Osteoblast (primary cell): ENCODE data around the gene PSKH1. TPM values are rescaled to one million over a fixed set of nuclear protein-coding genes. Genes with fewer than 3 reads are reported as not detected.

Experiments used
- DNase-seq: peaks from one replicate; pipeline ENCODE4 v3.0.0; 2011; ENCODE audit warnings: low spot score, mixed read lengths; ENCODE audit not compliant: insufficient read length; ENCODE audit errors: missing footprints
- H2AFZ ChIP-seq: 2 replicates; pipeline ENCODE4 v1.6.0; 2011; ENCODE audit warnings: mild to moderate bottlenecking, low read length
- H3K27ac ChIP-seq: 2 replicates; pipeline ENCODE4 v1.5.1; 2011; ENCODE audit warnings: mild to moderate bottlenecking, low read depth, low read length, moderate library complexity
- H3K27me3 ChIP-seq: 2 replicates; pipeline ENCODE4 v1.6.0; 2012; ENCODE audit warnings: mild to moderate bottlenecking, control low read depth, inconsistent platforms, low read length, moderate library complexity; ENCODE audit not compliant: insufficient read depth
- H3K36me3 ChIP-seq: 2 replicates; pipeline ENCODE4 v1.5.1; 2011; ENCODE audit warnings: mild to moderate bottlenecking, low read length, control low read depth, moderate library complexity; ENCODE audit not compliant: insufficient read depth
- H3K4me1 ChIP-seq: 2 replicates; pipeline ENCODE4 v1.5.1; 2011; ENCODE audit warnings: mild to moderate bottlenecking, low read length, control low read depth, moderate library complexity; ENCODE audit not compliant: insufficient read depth
- H3K4me2 ChIP-seq: 2 replicates; pipeline ENCODE4 v1.6.0; 2011; ENCODE audit warnings: mild to moderate bottlenecking, low read length; ENCODE audit not compliant: insufficient read depth
- H3K4me3 ChIP-seq: fragments of 200-600 bp; sonication (generic); 3 replicates; pipeline ENCODE4 v1.5.1; 2012; ENCODE audit warnings: mild to moderate bottlenecking, low read length, inconsistent platforms; ENCODE audit not compliant: insufficient read depth
- H3K79me2 ChIP-seq: 2 replicates; pipeline ENCODE4 v1.6.0; 2012; ENCODE audit warnings: mild to moderate bottlenecking, low read length, control low read depth, inconsistent platforms; ENCODE audit not compliant: insufficient read depth
- H3K9me3 ChIP-seq: 2 replicates; pipeline ENCODE4 v1.5.1; 2011; ENCODE audit warnings: low read depth, low read length, control low read depth
- H4K20me1 ChIP-seq: 2 replicates; pipeline ENCODE4 v1.6.0; 2012; ENCODE audit warnings: mild to moderate bottlenecking, low read length, control low read depth; ENCODE audit not compliant: insufficient read depth
- CTCF ChIP-seq: IDR thresholded peaks from 2 replicates; pipeline ENCODE4 v1.5.1; 2011; ENCODE audit warnings: mild to moderate bottlenecking, low read depth, low read length, moderate library complexity; ENCODE audit errors: extremely low read depth
- total RNA-seq: library from RNA; depleted of rRNA; stranded (reverse); fragments of >200 nt; gene quantifications from 2 replicates; pipeline ENCODE4 v1.2.3, GENCODE V29; 2012

The PSKH1 gene
- total RNA-seq, 1 donor: 18.5 TPM

- no peak overlapping the region for H3K4me3 ChIP-seq
Measured at GRCh38 chr16:67877064-67877463, 16.0 kb upstream of the PSKH1 start.

GRCh38 chr16:67878232-67878631 lies 14.8 kb upstream of the PSKH1 start:
- peaks cover 50% of the 10 kb centered on the region for H4K20me1 ChIP-seq
- peaks cover 71% of the 10 kb centered on the region for H3K36me3 ChIP-seq
- peak; percentile 57 for DNase-seq
- no peaks in the 10 kb centered on the region for H3K27me3 ChIP-seq
- H2AFZ ChIP-seq: no peak overlapping the region
- TF ChIP-seq CTCF: no peak
- H3K9me3 ChIP-seq: no peaks in the 10 kb centered on the region
- peaks cover 14% of the 10 kb centered on the region for H3K4me1 ChIP-seq
- no peak overlapping the region for H3K27ac ChIP-seq
- peaks cover 49% of the 10 kb centered on the region for H3K79me2 ChIP-seq
- no peak overlapping the region for H3K4me2 ChIP-seq
- H3K4me3 ChIP-seq: no peak overlapping the region

More at GRCh38 chr16:67877064-67877463, 16.0 kb upstream of the PSKH1 start:
- peak; percentile 35 for DNase-seq
- Histone ChIP-seq H3K4me2 (no peak overlapping the region), H3K27me3 (no peaks in the 10 kb centered on the region), H3K27ac (no peak overlapping the region), H3K79me2 (peaks cover 51% of the 10 kb centered on the region), H2AFZ (no peak overlapping the region), H3K4me1 (peaks cover 19% of the 10 kb centered on the region), H3K9me3 (no peaks in the 10 kb centered on the region), H3K36me3 (peaks cover 69% of the 10 kb centered on the region), H4K20me1 (peaks cover 44% of the 10 kb centered on the region)
- no peak for TF ChIP-seq CTCF

GRCh38 chr16:67878846-67879245 lies 14.2 kb upstream of the PSKH1 start:
- Histone ChIP-seq H3K4me1 (peaks cover 11% of the 10 kb centered on the region), H3K9me3 (no peaks in the 10 kb centered on the region), H3K4me3 (no peak overlapping the region), H3K27me3 (no peaks in the 10 kb centered on the region), H3K4me2 (no peak overlapping the region), H3K27ac (no peak overlapping the region), H3K36me3 (peaks cover 77% of the 10 kb centered on the region), H4K20me1 (peaks cover 52% of the 10 kb centered on the region), H2AFZ (no peak overlapping the region), H3K79me2 (peaks cover 43% of the 10 kb centered on the region)
- TF ChIP-seq CTCF: no peak
- DNase-seq: peak; percentile 53

- H4K20me1 ChIP-seq: peaks cover 52% of the 10 kb centered on the region
- H3K27me3 ChIP-seq: no peaks in the 10 kb centered on the region
- H3K79me2 ChIP-seq: peaks cover 36% of the 10 kb centered on the region
- TF ChIP-seq CTCF: no peak
- no peak overlapping the region for H2AFZ ChIP-seq
- H3K4me2 ChIP-seq: no peak overlapping the region
- no peak overlapping the region for H3K27ac ChIP-seq
- peak; percentile 38 for DNase-seq
- H3K4me3 ChIP-seq: no peak overlapping the region
- no peaks in the 10 kb centered on the region for H3K9me3 ChIP-seq
- H3K36me3 ChIP-seq: peaks cover 82% of the 10 kb centered on the region
- H3K4me1 ChIP-seq: peaks cover 7% of the 10 kb centered on the region
Measured at GRCh38 chr16:67879462-67879861, 13.6 kb upstream of the PSKH1 start.
